Left kidney (tissue), 8 donors: ENCODE data around the gene MSN. TPM values are rescaled to one million over a fixed set of nuclear protein-coding genes. Genes with fewer than 3 reads are reported as not detected.
"Not testable (repeated sequence)": the region's sequence is repeated elsewhere in the genome, so short reads cannot be mapped to it uniquely, and the experiment has no call there.

Experiments used
- DNase-seq: peaks from one replicate; pipeline ENCODE4 v3.0.0-alpha.2; 2013
- long read RNA-seq, 8 donors: transcript quantifications; one replicate each; lab custom pipeline, GENCODE V29; 2026
- polyA plus RNA-seq: library from polyadenylated mRNA; unstranded; fragments of 120-200 nt; gene quantifications from one replicate; pipeline ENCODE4 v1.2.1, GENCODE V29; 2013; ENCODE audit not compliant: insufficient read length

Gene MSN
- 227 TPM for polyA plus RNA-seq
- long read RNA-seq, donor 1, transcript MSN-201 (13 exons, 3,944 nt): major isoform, 40 of 233 reads
- long read RNA-seq, donor 1, partial matches to known transcripts: 177 of 233 reads
- long read RNA-seq, donor 1, other reads (novel, unspliced or antisense): 16 of 233 reads
- long read RNA-seq, donor 2, transcript MSN-201 (13 exons, 3,944 nt): major isoform, 20 of 157 reads
- long read RNA-seq, donor 2, partial matches to known transcripts: 137 of 157 reads
- long read RNA-seq, donor 2, other reads (novel, unspliced or antisense): 0 of 157 reads
- long read RNA-seq, donor 3, transcript MSN-201 (13 exons, 3,944 nt): major isoform, 14 of 217 reads
- long read RNA-seq, donor 3, partial matches to known transcripts: 197 of 217 reads
- long read RNA-seq, donor 3, other reads (novel, unspliced or antisense): 6 of 217 reads
- long read RNA-seq, donor 4: 0 reads
- long read RNA-seq, donor 5, transcript MSN-201 (13 exons, 3,944 nt): major isoform, 34 of 83 reads
- long read RNA-seq, donor 5, partial matches to known transcripts: 42 of 83 reads
- long read RNA-seq, donor 5, other reads (novel, unspliced or antisense): 7 of 83 reads
- long read RNA-seq, donor 6, transcript MSN-201 (13 exons, 3,944 nt): major isoform, 25 of 97 reads
- long read RNA-seq, donor 6, partial matches to known transcripts: 65 of 97 reads
- long read RNA-seq, donor 6, other reads (novel, unspliced or antisense): 7 of 97 reads
- long read RNA-seq, donor 7, transcript MSN-201 (13 exons, 3,944 nt): major isoform, 34 of 273 reads
- long read RNA-seq, donor 7, partial matches to known transcripts: 223 of 273 reads
- long read RNA-seq, donor 7, other reads (novel, unspliced or antisense): 16 of 273 reads
- long read RNA-seq, donor 8, transcript MSN-201 (13 exons, 3,944 nt): major isoform, 5 of 51 reads
- long read RNA-seq, donor 8, partial matches to known transcripts: 46 of 51 reads
- long read RNA-seq, donor 8, other reads (novel, unspliced or antisense): 0 of 51 reads

DNA sequence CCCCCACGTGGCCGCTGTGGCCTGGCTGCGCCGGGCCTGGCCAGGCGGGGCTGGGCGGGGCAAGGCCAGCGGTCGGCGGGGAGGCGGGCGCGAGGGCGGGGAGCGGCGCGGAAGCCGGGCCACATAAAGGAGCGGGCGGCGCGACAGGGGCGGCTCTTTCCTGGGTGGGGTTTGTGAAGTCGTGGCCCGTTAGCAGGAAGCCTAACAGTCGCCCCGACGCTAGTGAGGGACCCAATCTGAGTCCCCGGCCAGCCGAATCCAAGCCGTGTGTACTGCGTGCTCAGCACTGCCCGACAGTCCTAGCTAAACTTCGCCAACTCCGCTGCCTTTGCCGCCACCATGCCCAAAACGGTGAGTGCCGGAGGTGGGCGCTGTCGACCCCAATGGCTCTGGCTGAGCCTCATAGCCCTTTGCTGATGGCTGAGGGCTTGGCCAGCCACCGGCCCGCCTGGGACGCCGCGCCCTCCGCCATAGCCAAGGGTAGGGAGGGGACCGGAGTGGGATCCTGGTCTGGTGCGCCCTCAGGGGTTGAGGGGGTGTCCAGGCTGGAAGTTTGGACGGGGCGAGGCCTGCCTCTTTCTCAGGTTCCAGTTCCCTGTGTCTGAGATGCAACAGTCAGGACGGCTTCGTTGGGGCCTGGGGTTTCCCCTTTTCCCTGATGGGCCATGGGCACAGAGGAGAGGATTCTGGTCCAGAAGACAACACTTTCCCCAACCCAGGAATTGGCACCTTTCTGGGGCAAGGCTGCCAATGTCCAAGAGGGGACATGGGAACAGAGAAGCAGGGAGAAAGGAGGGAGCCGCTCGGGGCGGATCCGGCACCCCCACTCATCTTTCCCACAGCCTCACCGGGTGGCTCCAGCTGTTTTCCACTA lies at the start of gene MSN:
TSS of gene MSN (plus strand) at position 152 of the 874 bp plus-strand sequence. CDS start at position 340, 188 bp downstream.
- DNase-seq: peak; percentile 33

DNA sequence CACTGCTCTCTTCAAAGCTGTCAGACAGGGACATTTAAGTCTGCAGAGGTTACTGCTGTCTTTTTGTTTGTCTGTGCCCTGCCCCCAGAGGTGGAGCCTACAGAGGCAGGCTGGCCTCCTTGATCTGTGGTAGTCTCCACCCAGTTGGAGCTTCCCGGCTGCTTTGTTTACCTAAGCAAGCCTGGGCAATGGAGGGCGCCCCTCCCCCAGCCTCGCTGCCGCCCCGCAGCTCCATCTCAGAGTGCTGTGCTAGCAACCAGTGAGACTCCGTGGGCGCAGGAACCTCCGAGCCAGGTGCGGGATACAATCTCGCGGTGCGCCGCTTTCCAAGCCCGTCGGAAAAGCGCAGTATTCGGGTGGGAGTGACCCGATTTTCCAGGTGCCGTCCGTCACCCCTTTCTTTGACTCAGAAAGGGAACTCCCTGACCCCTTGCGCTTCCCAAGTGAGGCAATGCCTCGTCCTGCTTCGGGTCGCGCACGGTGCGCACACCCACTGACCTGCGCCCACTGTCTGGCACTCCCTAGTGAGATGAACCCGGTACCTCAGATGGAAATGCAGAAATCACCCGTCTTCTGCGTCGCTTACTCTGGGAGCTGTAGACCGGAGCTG lies 47.3 kb upstream of the MSN start:
- not testable (repeated sequence) for DNase-seq

DNA sequence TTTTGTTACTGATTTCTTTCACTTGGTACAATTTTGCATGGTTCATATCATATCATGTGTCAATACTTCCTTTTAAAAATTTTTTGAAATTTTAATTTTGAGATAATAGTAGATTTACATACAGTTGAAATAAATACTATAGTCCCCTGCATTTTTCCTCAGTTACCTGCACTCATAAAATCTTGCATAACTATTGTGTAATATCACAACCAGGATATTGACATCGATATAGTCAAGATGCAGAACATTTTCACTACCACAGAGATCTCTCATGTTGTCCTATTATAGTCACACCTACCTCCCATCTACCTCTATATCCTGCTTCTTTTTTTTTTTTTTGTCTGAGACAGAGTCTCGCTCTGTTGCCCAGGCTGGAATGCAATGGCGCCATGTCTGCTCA lies 36.7 kb upstream of the MSN start:
- DNase-seq: no peak

DNA sequence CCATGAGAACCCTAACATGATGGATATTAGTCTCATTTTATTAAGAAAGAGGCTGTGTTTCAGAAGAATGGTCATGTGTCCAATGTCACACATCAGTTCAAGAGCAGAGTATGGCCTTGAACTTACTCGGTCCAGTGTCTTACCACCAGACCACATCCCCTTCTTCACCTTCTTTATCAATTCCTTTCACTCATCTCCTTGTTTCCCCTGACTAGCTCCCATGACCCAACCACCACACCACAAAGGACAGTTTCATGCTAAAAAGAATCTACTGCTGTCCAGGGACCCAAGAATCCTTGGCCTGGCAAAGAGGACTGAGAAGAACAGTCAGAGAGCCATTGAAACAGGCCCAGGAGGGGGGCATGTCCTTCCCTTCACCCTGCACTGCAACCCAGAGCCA lies 33.6 kb upstream of the MSN start:
- no peak for DNase-seq

DNA sequence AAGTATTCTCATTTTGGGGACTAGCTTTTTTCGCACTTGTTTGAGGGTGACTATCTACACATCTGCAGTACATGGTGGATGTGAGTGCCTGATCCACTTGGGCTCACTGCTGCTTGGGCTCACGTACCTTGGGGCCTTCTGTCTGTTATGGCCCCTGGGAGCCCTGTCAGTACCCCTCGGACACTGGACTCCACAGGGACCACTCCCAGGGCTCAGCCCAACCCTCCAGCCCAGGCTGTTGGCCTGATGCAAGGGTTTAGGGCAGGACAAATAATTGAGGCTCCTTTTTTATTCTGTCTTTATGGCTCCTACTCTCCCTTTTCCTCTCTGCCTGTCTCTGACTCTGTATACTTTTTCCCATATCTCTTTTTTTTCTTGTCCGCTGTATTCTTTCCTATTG lies 32.7 kb upstream of the MSN start:
- DNase-seq: no peak

DNA sequence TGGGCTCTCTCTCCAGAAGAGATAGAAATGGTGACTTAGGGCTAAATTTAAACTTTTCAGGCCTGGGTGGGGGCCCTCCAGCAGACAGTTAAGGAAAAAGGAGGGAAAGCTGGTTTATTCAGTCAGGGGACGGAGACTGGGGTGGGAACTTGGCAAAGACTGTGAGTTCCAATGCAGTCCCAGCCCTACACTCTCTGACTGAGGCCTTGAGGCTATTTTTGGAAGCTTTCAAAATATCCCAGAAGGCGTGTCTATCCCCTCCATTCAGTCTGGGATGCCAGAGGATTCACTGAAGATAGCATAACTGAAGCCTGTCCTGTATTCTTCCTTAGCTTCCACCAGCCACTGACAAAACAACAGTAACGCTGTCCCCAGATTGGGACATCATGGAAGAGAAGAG lies 32.1 kb upstream of the MSN start:
- DNase-seq: no peak

DNA sequence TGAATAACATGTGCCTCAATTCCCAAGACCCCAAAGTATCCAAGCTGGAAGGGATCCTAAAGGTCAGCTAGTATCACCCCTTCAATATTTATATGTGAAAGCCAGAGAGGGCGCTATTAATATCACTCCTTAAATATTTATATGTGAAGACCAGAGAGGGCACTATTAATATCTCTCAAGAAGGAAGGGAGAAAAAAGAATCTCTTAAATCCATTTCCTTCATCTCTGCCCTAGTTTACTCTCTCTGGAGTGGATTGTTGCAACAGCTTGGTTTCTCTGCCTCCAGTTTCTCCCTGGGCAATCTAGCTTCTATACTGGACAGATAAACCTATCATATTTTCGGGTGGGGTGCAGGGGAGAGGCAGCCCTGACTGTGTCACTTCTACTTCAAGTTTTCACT lies 31.6 kb upstream of the MSN start:
- DNase-seq: no peak

DNA sequence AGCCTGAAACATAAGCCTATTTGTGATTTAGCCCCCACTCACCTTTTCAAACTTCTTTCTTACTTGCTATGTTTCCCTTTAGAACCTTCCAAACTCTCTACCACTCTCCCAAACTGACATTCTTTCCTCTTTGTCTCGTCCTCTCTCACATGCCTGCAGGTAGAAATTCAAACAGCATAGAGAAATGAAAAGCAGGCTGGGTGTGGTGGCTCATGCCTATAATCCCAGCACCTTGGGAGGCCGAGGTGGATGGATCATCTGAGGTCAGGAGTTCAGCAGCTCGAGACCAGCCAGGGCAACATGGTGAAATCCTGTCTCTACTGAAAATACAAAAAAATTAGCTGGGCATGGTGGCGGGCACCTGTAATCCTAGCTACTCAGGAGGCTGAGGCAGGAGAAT lies 31.2 kb upstream of the MSN start:
- DNase-seq: not testable (repeated sequence)

DNA sequence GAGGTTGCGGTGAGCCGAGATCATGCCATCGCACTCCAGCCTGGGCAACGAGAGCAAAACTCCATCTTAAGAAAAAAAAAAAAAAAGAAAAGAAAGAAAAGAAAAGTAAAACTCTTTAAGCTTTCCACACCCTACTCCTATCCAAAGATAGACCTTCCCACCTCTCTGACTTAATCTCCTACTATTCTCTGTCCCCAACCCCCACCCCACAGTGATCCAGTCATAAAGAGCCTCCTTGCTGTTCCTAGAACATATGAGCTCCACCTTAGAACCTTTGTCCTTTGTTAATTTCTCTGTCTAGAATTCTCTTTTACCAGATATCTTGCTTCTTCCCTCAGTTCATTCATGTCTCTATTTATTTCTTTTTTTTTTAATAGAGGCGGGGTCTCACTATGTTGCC lies 30.1 kb upstream of the MSN start:
- DNase-seq: no peak

DNA sequence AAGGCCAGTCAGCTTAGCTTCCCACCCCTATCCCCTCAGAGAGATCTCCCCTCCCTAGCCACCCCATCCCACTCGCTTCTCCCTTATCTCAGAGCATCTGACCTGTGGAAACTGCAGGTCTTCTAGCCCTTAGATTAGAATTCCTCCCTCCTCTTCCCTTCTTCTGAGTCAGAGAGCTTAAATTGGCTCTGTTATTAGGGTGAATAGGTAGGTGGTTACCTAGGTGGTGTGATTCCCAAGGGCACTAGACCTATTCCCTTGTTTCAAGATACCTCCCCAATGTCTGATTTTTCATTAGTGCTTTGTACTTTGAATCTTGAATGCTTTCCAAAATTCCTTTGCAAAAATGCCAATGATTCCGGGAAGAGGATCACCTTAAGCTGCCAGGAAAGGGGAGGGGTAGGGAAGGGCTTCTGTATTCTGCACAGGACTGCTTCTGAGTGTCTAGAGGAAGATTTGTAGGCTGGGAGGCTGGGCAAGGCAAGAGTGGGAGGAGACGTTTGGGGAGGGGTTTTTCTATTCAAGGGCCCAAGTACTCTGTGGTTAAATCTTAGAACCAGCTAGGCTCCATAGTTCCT lies 24.5 kb upstream of the MSN start:
- DNase-seq: no peak

DNA sequence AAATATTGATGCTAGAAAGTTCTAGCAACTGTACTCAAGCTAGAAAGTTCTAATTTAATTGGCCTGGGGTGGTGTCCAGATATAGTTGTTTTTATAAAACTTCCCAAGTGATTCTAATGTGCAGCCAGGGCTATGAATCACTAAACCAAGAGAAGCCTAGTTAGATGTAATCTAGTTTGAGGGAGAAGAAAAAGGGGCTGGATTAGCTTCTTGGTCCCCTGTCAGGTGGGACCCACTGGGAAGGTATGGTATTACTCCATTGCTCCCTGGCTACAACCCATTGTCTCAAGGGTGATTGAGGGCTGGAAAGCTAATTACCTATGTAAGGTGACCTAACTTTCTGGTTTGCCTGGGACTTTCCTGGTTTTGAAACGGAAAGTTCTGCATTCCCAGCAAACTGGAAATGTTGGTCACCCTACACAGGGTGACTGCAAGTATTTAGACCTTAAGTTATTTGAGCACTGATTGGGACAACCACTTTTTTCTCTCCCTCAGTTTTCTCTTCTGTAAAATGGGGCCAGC lies 23.9 kb upstream of the MSN start:
- DNase-seq: no peak

DNA sequence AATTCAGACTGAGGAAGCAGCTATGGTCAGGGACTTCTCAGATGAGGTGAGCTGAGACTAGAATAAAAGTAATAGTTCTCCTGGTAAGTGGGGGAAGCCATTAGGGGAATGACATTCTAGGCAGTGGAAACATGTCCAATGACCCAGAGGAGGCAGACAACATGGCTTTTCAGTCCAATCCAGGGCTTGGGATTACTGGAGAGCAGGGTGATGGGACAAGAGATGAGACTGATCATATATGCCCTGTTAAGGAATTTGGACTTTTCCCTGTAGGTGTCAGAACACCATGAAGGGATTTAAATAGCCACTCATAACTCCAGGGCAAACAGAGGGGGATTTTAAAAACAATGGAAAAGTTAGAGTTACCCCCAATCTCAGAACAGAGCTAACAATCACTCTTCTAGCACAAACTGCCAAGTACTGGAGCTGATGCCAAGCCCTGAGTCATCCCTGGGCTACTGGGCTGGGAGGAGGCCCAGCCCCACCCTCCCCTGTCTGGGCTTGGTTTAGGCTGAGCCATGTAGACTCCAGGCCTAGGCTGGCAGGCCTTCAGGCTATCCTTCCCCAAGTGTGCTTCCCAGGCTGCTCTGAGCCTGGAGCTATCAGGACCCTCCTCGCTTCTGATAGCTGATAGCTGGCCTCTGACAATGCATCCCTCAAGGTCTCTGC lies 22.7 kb upstream of the MSN start:
- no peak for DNase-seq

DNA sequence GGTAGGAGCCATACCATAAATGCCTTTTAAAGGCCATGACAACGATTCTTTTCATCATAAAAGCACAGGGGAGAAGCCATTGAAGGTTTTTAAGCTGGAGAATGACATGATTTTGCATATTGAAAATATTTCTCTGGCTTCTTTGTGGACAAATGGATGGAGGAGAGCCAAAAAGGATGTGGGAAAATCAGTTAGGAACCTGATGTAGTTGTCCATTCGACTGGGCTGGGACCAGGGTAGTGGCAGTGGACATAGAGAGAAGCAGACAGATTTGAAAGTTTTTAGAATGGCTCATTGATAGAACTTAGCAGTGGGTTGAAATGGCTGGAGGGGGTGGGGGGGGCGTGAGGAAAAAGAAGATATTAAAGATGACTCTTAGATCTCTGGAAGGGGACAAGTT lies 19.7 kb upstream of the MSN start:
- no peak for DNase-seq

DNA sequence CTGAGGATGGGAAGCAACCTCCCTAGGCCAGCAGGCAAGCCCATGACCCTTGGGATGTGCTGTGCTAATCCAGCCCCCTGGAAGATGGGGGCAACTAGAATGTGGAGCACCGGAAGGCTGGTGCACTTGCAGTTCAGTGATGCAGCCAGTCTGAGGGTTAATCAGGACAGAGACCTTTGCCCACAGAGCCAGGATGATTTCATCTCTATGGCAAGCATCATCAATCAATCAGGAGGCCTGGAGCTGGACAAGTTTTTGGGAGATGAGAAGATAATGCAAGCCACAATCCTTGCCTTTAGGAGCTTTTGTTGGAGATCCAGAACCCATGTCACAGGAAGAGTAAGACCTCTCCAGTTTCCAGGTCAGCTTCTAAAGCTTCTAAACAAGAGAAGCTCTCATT lies 15.4 kb upstream of the MSN start:
- no peak for DNase-seq

DNA sequence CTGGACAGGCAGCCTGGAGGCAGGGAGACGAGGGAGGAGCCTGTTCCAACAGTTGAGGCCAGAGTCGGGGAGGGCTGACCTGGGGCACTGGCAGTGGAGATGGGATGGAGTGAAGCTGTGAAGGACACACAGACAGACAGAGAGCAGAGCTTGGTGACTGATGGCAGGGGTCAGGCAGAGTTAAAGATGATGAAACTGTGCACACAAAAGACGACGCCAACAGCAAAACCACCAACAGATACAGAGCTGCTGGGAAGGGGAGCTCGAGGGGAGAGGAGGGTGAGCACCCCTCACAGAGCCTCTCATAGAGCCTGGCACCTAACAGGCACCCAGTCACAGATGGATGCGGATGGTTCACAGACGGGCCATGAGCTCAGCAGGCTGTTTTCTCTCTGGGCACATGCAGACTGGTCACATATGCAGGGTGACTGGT lies 10.4 kb upstream of the MSN start:
- not testable (repeated sequence) for DNase-seq

DNA sequence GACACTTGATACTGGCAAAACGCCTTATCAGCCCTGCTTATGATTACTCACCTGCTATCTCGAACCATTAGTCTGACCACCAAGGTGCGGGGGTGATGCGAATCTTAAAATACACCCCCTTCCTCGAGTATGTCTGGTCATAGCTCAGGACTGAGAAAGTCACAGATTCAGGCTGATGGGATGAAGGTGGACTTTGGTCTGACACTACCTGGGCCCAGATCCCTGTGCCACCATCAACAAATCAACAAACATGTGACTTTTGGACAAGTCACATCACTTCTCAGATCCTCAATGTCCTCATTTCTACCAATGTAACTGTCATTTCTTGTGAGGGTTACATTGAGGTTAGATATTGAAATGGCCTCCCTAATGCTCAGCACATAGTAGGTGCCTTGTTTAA lies 9.8 kb upstream of the MSN start:
- DNase-seq: no peak

DNA sequence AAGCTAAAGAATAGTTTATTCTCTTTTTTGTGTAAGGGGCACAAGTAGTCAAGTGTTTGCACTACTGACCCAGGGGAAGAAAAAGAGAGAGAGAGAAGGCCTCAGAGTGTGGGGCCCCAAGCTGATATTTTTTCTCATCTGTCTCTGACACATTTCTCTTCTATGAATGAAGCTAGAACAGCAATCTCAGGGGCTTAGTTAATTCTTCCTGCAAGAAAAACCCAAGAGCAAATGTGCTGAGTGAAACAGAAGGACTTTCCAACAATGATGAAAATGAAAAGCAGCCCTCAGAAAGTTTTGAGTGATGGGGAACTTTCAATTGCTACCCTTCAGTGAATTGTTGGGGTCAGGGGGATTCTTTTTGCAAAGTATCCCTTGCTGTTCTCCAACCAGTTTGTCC lies 9.2 kb upstream of the MSN start:
- DNase-seq: no peak

DNA sequence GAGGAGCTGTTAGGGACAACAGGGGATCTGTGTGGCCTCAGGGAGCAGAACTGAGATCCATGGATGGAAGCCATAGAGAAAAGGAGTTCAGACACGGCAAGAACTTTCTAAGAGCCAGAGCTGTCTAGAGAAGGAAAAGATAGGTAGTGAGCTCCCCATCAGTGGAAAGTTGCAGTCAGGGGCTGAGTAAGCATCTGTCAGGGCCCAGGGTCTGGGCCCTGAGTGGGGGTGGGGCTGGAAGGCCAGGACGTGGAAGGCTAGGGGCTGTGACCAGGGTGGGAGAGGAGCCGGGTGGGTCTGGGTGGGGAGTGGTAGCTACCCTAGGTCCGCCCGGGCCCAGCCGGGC lies 324 bp upstream of the MSN start:
- DNase-seq: no peak

DNA sequence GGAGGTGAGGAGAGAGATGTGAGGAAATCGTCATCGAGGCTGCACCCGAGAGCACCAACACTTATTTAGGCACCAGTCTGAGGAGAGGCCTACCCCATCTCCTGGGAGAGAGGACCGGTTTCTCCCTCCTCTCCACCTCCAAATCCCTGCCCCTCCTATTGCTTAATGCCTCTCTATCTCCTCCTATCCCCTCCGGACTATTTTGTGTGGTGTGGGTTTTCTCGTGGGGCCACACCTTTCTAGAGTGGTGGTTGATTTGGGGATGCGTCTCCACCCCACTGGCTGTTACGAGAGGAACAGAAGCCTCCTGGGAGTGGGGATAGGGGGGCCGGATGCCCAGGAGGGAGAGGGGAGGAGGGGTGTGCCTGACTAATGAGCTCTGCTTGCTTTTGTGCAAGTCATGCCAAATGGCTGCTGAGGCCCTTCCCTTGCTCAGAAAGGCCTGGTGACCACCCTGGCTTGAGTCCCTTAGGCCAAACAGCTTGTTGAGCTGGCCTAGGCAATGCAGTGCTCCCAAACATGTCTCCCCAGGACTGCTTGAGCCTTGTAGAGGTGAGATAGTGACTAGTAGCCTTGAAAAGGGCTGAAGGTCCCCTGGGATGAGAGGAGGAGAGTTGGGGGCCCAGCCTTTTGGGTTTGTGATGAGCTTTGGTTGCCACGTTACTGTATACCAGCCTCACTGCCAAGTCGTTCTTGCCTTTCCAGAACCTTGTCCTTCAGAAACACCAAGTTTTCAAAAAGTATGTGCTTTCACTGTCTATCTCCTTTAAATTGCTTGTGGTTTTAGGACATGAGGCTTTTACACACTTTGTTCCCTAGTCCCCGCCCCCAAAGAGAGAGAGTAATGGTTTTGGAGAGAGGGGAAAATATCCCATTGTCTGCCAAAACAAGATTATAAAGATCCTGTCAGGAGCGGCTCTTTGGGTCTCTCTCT lies 1.2 kb downstream of the MSN start:
- peak; percentile 41 for DNase-seq
